ENCODE results near the gene SEMA4B.
"Not testable (repeated sequence)": the region's sequence is repeated elsewhere in the genome, so short reads cannot be mapped to it uniquely, and the experiment has no call there.

SEMA4B gene

DNA sequence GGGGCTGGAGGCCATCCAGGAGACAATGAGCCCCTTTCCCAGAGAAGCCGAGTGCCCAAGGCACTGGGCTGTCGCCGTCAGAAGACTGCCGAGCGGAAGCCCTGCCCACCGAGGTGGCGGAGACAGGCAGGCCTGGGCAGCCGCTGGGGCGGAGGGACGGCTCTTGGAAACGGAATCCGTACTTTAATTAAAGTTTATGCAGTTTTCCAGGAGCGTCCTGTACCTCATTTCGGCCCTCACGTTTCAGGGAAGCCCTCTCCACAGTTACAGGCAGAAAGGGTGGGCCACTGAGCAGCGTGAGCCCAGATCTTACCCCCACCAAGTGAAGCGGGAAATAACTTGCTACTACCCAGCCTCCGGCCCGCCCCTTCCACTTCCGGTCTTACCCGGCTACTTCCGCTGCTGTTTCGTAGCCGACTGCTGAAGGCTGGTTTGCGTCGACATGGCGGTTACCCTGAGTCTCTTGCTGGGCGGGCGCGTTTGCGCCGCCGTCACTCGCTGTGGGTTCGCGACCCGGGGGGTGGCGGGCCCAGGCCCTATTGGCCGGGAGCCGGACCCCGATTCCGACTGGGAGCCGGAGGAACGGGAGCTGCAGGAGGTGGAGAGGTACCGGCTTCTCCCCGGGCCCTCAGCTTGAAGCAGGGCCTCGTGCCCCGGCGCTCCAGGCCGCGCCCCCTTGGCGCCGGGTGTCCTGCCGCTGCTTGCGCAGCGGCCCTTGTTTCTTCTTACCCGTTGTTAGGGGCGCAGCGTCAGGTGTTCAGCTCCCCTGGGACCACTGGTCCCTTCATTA is 64.3 kb downstream of the SEMA4B start, which contains the start of gene NGRN:
Gene NGRN, plus strand, starts transcription at position 402 of the 790 bp plus-strand sequence. Its CDS starts 41 bp downstream, at position 443.
- peak; percentile 86 to 88 for DNase-seq

DNA sequence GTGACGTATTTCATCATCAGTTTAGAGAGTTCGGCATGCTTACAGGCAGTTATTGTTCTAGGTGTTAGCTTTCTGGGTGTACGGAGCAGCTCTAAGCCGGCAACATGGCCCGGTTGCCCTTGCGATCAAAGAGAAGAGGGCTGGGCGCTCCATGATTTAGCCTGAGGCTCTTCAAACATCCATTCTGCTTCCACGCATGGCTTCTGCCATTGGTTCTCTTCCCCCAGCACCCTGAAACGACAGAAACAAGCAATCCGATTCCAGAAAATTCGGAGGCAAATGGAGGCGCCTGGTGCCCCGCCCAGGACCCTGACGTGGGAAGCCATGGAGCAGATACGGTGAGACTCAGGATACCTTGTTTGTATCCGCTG is 64.9 kb downstream of the SEMA4B start:
- peak; percentile 30 to 41 for DNase-seq

DNA sequence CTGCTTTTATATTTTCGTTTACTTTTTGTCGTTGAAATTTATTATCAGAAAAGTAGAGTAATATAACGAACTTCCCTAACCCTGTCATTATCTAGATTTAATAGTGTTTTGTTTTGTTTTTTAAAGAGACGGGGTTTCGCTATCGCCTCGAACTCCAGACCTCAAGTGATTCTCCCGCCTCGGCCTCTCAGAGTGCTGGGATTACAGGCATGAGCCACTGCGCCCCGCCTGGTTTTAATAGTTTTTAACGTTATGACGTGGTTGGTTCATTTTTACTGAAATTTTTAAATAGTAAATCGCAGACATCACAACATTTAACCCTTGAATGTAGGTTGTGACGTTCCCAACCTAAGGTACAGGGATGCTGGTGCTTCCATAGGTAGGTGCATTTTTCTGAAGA is 65.4 kb downstream of the SEMA4B start:
- DNase-seq, result peak; percentile 10 to 11

DNA sequence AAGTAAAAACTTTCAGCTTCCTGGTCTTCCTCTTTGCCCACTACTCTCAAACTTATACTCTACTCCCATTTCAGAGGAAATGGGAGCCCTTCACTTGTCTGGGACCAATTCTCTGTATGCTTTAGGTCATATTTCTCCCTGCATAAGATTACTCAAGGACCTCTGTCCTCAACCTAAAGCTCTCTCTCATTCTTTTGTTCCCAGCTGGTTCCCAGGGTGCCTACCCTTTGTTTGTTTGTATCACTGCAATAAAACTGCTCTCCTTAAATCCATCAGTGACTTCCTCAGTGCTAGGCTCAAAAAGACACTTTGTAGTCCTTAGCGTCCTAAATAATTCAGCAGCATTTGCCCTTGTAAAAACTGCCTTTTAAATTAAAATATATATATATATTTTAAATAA is 67.3 kb downstream of the SEMA4B start:
- DNase-seq, result no peak

DNA sequence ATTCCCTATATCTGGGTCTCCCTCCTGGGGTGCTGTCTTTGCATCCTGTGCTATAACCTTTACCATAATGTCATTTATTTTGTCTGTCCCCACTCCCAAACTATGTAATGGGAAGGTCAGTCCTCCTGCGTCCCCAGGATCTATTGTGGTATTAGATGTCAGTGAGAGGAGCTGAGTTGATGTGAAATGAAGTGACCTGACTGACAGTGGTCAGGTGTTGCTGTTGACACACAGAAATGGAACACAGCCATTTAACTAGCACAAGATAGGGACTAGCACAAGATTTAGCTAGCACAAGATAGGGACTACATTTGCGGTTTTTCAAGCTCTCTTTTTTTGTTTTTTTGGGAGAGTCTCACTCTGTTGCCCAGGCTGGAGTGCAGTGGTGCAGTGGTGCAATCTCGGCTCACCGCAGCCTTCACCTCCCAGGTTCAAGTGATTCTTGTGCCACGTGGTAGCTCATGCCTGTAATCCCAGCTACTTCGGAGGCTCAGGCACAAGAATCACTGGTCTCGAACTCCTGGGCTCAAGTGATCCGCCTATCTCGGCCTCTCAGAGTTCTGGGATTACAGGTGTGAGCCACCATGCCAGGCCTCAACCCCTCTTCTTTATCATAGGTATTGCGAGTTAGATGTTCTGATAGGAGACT is 69.5 kb downstream of the SEMA4B start:
- no peak for DNase-seq

DNA sequence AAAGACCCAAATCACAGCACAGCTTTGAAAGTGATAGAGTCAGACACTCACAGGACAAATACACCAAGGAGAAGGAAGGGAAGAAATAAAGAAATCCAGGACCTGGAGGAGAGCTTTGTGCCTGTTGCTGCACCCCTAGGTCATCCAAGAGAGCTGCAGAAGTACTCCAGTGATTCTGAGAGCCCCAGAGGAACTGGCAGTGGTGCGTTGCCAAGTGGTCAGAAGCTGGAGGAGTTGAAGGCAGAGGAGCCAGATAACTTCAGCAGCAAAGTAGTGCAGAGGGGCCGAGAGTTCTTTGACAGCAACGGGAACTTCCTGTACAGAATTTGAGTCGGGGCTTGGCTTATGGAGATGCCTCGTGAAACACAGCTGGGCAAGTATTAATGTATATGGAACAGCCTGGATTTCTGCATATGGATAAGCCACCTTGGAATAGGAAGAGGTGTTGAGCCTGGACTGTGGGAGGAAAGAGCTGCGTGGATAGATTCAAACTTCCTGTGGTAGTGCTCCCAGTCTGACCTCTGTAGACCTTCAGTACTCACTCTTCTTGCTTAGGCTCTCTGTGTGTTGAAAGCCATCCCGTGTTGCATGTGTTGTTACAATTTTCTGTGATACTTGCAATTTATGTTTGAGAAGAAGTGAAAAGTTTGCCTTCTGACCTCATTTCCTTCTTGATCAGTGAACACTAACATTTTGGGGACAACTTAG is 70.5 kb downstream of the SEMA4B start:
- DNase-seq, result no peak

DNA sequence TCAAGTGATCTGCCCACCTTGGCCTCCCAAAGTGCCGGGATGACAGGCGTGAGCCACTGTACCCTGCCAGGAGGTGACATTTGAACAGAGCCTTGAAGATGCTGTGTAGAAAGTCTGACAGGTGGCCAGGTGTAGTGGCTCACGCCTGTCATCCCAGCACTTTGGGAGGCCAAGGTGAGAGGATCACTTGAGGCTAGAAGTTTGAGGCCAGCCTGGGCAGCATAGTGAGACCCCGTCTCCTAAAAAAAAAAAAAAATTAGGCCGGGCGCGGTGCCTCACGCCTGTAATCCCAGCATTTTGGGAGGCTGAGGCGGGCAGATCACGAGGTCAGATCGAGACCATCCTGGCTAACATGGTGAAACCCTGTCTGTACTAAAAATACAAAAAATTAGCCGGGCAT is 77.3 kb downstream of the SEMA4B start:
- not testable (repeated sequence) for DNase-seq

Data from activated CD4-positive, alpha-beta T cell treated with anti-CD3 and anti-CD28 coated beads for 4 hours (primary cell).